ENCODE measurements around the gene CACNG1.

- TF ChIP-seq, protein P1, sequence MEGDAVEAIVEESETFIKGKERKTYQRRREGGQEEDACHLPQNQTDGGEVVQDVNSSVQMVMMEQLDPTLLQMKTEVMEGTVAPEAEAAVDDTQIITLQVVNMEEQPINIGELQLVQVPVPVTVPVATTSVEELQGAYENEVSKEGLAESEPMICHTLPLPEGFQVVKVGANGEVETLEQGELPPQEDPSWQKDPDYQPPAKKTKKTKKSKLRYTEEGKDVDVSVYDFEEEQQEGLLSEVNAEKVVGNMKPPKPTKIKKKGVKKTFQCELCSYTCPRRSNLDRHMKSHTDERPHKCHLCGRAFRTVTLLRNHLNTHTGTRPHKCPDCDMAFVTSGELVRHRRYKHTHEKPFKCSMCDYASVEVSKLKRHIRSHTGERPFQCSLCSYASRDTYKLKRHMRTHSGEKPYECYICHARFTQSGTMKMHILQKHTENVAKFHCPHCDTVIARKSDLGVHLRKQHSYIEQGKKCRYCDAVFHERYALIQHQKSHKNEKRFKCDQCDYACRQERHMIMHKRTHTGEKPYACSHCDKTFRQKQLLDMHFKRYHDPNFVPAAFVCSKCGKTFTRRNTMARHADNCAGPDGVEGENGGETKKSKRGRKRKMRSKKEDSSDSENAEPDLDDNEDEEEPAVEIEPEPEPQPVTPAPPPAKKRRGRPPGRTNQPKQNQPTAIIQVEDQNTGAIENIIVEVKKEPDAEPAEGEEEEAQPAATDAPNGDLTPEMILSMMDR (IDR thresholded peaks at IDR 0.05; ENCODE audit: borderline replicate concordance, extremely low read depth, low read length, poor library complexity, severe bottlenecking), result no peak
- no peak for TF ChIP-seq EZH2 (IDR thresholded peaks at IDR 0.05; ENCODE audit: borderline replicate concordance, low read depth, low read length, severe bottlenecking)
These were observed 586 bp downstream of the CACNG1 start for GRCh38 chr17:67044940-67045339.
